MM.1S (cell line): Measurements from ENCODE around the gene LMCD1.

Experiments
- DNase-seq: peaks from one replicate; pipeline ENCODE4 v3.0.0-alpha.2; 2015
- H2AFZ ChIP-seq: fragments of 300-600 bp; sonication (generic); 2 replicates; pipeline ENCODE4 v1.6.0; 2016; ENCODE audit warnings: antibody characterized with exemption, low read length
- H3F3A ChIP-seq: fragments of 300-600 bp; sonication (generic); 2 replicates; pipeline ENCODE4 v1.6.1; 2016; ENCODE audit warnings: mild to moderate bottlenecking, antibody characterized with exemption, low read length, moderate library complexity, mixed read lengths; ENCODE audit not compliant: insufficient read depth
- H3K27ac ChIP-seq: fragments of 300-600 bp; sonication (generic); 2 replicates; pipeline ENCODE4 v1.5.1; 2016; ENCODE audit warnings: mild to moderate bottlenecking, low read length
- H3K27me3 ChIP-seq: fragments of 300-600 bp; sonication (generic); replicated peaks from 2 replicates; pipeline ENCODE4 v1.6.0; 2016; ENCODE audit warnings: low read length; ENCODE audit not compliant: insufficient read depth
- H3K36me3 ChIP-seq: fragments of 300-600 bp; sonication (generic); replicated peaks from 2 replicates; pipeline ENCODE4 v1.6.1; 2016; ENCODE audit warnings: mild to moderate bottlenecking, low read length, mixed read lengths; ENCODE audit not compliant: insufficient read depth
- H3K4me1 ChIP-seq: fragments of 300-600 bp; sonication (generic); 2 replicates; pipeline ENCODE4 v1.6.1; 2016; ENCODE audit warnings: low read length, mixed read lengths
- H3K4me2 ChIP-seq: fragments of 300-600 bp; sonication (generic); 2 replicates; pipeline ENCODE4 v1.6.0; 2016; ENCODE audit warnings: low read depth, low read length
- H3K4me3 ChIP-seq: fragments of 300-600 bp; sonication (generic); 2 replicates; pipeline ENCODE4 v1.5.1; 2016; ENCODE audit warnings: low read length, mixed read lengths
- H3K79me2 ChIP-seq: fragments of 300-600 bp; sonication (generic); 2 replicates; pipeline ENCODE4 v1.6.1; 2016; ENCODE audit warnings: mixed run types, low read length, mixed read lengths
- H3K9ac ChIP-seq: fragments of 300-600 bp; sonication (generic); 2 replicates; pipeline ENCODE4 v1.6.1; 2016; ENCODE audit warnings: low read length, mixed read lengths
- H3K9me2 ChIP-seq: fragments of 300-600 bp; sonication (generic); replicated peaks from 2 replicates; pipeline ENCODE4 v1.6.1; 2016; ENCODE audit warnings: mild to moderate bottlenecking, low read length, mixed read lengths; ENCODE audit not compliant: insufficient read depth
- H3K9me3 ChIP-seq: fragments of 300-600 bp; sonication (generic); replicated peaks from 2 replicates; pipeline ENCODE4 v1.6.1; 2016; ENCODE audit warnings: mild to moderate bottlenecking, low read length, mixed read lengths; ENCODE audit not compliant: insufficient read depth
- H4K20me1 ChIP-seq: fragments of 300-600 bp; sonication (generic); 2 replicates; pipeline ENCODE4 v1.6.1; 2016; ENCODE audit warnings: mild to moderate bottlenecking, low read length, moderate library complexity, mixed read lengths; ENCODE audit not compliant: insufficient read depth
- CTCF ChIP-seq: fragments of 300-600 bp; sonication (generic); IDR thresholded peaks from 2 replicates; pipeline ENCODE4 v1.5.1; 2016; ENCODE audit warnings: antibody characterized with exemption, low read length, mixed read lengths
- EZH2 ChIP-seq: fragments of 300-600 bp; sonication (generic); optimal IDR thresholded peaks from 2 replicates; pipeline ENCODE3; 2017; ENCODE audit warnings: low read depth, mild to moderate bottlenecking, antibody characterized with exemption, low read length, mixed read lengths
- EZH2phosphoT487 ChIP-seq: fragments of 300-600 bp; sonication (generic); IDR thresholded peaks from 2 replicates; pipeline ENCODE4 v1.6.1; 2018; ENCODE audit warnings: antibody characterized with exemption, low read length

LMCD1 gene

GRCh38 chr3:8480699-8481098, 20.9 kb upstream of the LMCD1 start:
- no peaks in the 10 kb centered on the region for H3K4me1 ChIP-seq
- H3K9ac ChIP-seq, result no peak overlapping the region
- H3K27me3 ChIP-seq, result no peaks in the 10 kb centered on the region
- no peak for TF ChIP-seq EZH2
- no peak for TF ChIP-seq CTCF
- no peak for TF ChIP-seq EZH2phosphoT487
- no peaks in the 10 kb centered on the region for H4K20me1 ChIP-seq
- H3K9me3 ChIP-seq, result no peaks in the 10 kb centered on the region
- no peaks in the 10 kb centered on the region for H3K79me2 ChIP-seq
- no peak overlapping the region for H2AFZ ChIP-seq
- no peak overlapping the region for H3K4me3 ChIP-seq
- no peaks in the 10 kb centered on the region for H3F3A ChIP-seq
- no peak overlapping the region for H3K4me2 ChIP-seq
- no peaks in the 10 kb centered on the region for H3K36me3 ChIP-seq
- no peak for DNase-seq
- no peak overlapping the region for H3K27ac ChIP-seq
- H3K9me2 ChIP-seq, result no peaks in the 10 kb centered on the region

- Histone ChIP-seq H3K4me1 (no peaks in the 10 kb centered on the region), H3K4me3 (no peak overlapping the region), H3K9me2 (no peaks in the 10 kb centered on the region), H3K27ac (no peak overlapping the region), H3K36me3 (no peaks in the 10 kb centered on the region), H3K27me3 (no peaks in the 10 kb centered on the region), H4K20me1 (no peaks in the 10 kb centered on the region), H2AFZ (no peak overlapping the region), H3F3A (no peaks in the 10 kb centered on the region), H3K9ac (no peak overlapping the region), H3K79me2 (no peaks in the 10 kb centered on the region), H3K4me2 (no peak overlapping the region), H3K9me3 (no peaks in the 10 kb centered on the region)
- TF ChIP-seq CTCF (no peak), EZH2 (no peak), EZH2phosphoT487 (no peak)
- no peak for DNase-seq
Observed at GRCh38 chr3:8481380-8481779, 20.2 kb upstream of the LMCD1 start.

- no peak overlapping the region for H3K4me2 ChIP-seq
- H2AFZ ChIP-seq, result no peak overlapping the region
- no peak for DNase-seq
- H3K36me3 ChIP-seq, result no peaks in the 10 kb centered on the region
- H3F3A ChIP-seq, result no peaks in the 10 kb centered on the region
- H3K79me2 ChIP-seq, result no peaks in the 10 kb centered on the region
- H3K9me3 ChIP-seq, result no peaks in the 10 kb centered on the region
- H3K27me3 ChIP-seq, result no peaks in the 10 kb centered on the region
- no peak overlapping the region for H3K27ac ChIP-seq
- no peaks in the 10 kb centered on the region for H3K4me1 ChIP-seq
- no peaks in the 10 kb centered on the region for H4K20me1 ChIP-seq
- no peak overlapping the region for H3K4me3 ChIP-seq
- no peak overlapping the region for H3K9ac ChIP-seq
- TF ChIP-seq CTCF (no peak), EZH2 (no peak), EZH2phosphoT487 (no peak)
- H3K9me2 ChIP-seq, result no peaks in the 10 kb centered on the region
Observed at GRCh38 chr3:8482263-8482662, 19.4 kb upstream of the LMCD1 start.
